Heart right ventricle (tissue), 16 donors: Measurements from ENCODE around the gene TRIM46. TPM values are rescaled to one million over a fixed set of nuclear protein-coding genes. Genes with fewer than 3 reads are reported as not detected.

Experiments
- ATAC-seq, 8 donors: fragments of 200-7000 bp; cut with Tn5 transposase; one replicate each; pipeline ENCODE4 v1.9.1; 2020; ENCODE audit warnings: mild to moderate bottlenecking in 8 of 8, moderate library complexity in 8 of 8, moderate number of reproducible peaks in 1 of 8
- DNase-seq, 2 donors: peaks; one replicate each; pipeline ENCODE4 v3.0.0-alpha.2; 2020
- H3K27ac ChIP-seq, 10 donors: fragments of 200-600 bp; sonication (generic) in 2 of 10; one replicate each; pipeline versions ENCODE4 v1.5.0 to v1.8.0; 2020 to 2022; ENCODE audit warnings: mild to moderate bottlenecking in 3 of 10
- H3K27me3 ChIP-seq, 7 donors: fragments of 200-600 bp; one replicate each; pipeline ENCODE4 v1.8.0; 2021 to 2022; ENCODE audit warnings: mild to moderate bottlenecking in 2 of 7
- H3K36me3 ChIP-seq, 9 donors: fragments of 200-600 bp; sonication (generic) in 1 of 9; one replicate each; pipeline versions ENCODE4 v1.5.0 to v1.8.0; 2020 to 2022; ENCODE audit warnings: mild to moderate bottlenecking in 2 of 9
- H3K4me1 ChIP-seq, 9 donors: fragments of 200-600 bp; sonication (generic) in 1 of 9; one replicate each; pipeline versions ENCODE4 v1.5.0 to v1.8.0; 2020 to 2022; ENCODE audit warnings: mild to moderate bottlenecking in 4 of 9
- H3K4me3 ChIP-seq, 10 donors: fragments of 200-600 bp; sonication (generic) in 2 of 10; one replicate each; pipeline versions ENCODE4 v1.5.0 to v1.8.0; 2020 to 2022; ENCODE audit warnings: mild to moderate bottlenecking in 7 of 10, moderate library complexity in 2 of 10
- H3K9me3 ChIP-seq, 11 donors: fragments of 200-600 bp in 10 of 11; sonication (generic) in 2 of 11; one replicate each; pipeline versions ENCODE4 v1.5.0 to v1.8.0; 2013 to 2022; ENCODE audit warnings: mild to moderate bottlenecking in 2 of 11, control low read depth in 1 of 11, moderate library complexity in 1 of 11
- CTCF ChIP-seq, 9 donors: fragments of 200-600 bp; sonication (generic) in 2 of 9; IDR thresholded peaks; one replicate each; pipeline versions ENCODE4 v1.5.0 to v1.8.0; 2021 to 2022; ENCODE audit warnings: antibody characterized with exemption in 9 of 9, mild to moderate bottlenecking in 5 of 9, moderate library complexity in 1 of 9
- WGBS, 2 donors: extraction: QIAGEN DNeasy Blood & Tissue Kit; methylation state at CpG; one replicate each; pipeline ENCODE4 v1.1.7; 2013; ENCODE audit warnings: inconsistent platforms in 1 of 2; 5-methylcytosine and 5-hydroxymethylcytosine counted together
- intact Hi-C, 10 donors: fragments of 100-400 bp; cut with DNase I; formaldehyde crosslinking; loops; one replicate each; pipeline versions ENCODE4 v1.11.1 to v1.14.2; 2022
- polyA plus RNA-seq, 2 donors: library from polyadenylated mRNA; stranded (reverse); fragments of 200-250 nt; gene quantifications; one replicate each; pipeline ENCODE4 v1.2.3, GENCODE V29; 2013
- total RNA-seq, 10 donors: library from RNA; stranded (reverse); fragmentation: NEBNext Ultra II Directional in 3 of 10; extraction: Animal tissue kit (Norgen Biotek cat#: 25700) in 3 of 10; gene quantifications; one replicate each; pipeline versions ENCODE4 v1.2.1 to v1.2.4, GENCODE V29; 2021 to 2023
- donor health status: Arrhythmogenic right ventricular cardiomyopathy.
- donor health status: ischemic (EF 13 %, LVEDD 7.1; RV severe dilation, severe dysfunction).
- donor health status: healthy with polysubstance abuse.
- donor health status: DM: no; HTN: yes; CAD: no.
- donor health status: DM: no; HTN: no; CAD: no.
- donor health status: ischemic (EF 25% LVEDD 6.9; RV normal size, moderate dysfunction).
- donor health status: ischemic (EF 25% LVEDD 5.7; RV mildly dilated, moderate dysfunction).
- donor health status: healthy.
- donor health status: DM: yes; HTN: yes; CAD: no.
- donor health status: Ischemic cardiomyopathy.
- donor health status: ischemic (EF 35%, LVEDD 5.7; RV mildly dilated, moderate dysfunction).
- donor health status: nonischemic (EF 11% LVEDD 7.7; RV severe dilation, severe dysfunction).
- donor health status: DM: yes; HTN: yes; CAD: no.
- donor health status: PGD.
- donor health status: ischemic (EF 29% LVEDD 5.4; RV normal size, mild dysfunction).
- donor health status: nonischemic (EF 23%, LVEDD 6.1; RV moderate dilation, normal function).

The TRIM46 gene
- total and polyA plus RNA-seq, 12 donors: 0.04 to 0.35 (median 0.09) TPM; not detected in 8

GRCh38 chr1:155131285-155131684, 42.4 kb upstream of the TRIM46 start:
- Histone ChIP-seq H3K27ac (peak overlapping the region; percentile 81 to 99 (median 94)), H3K4me3 (peak overlapping the region in 9 of 10 donors; percentile 59 to 93 (median 85)), H3K36me3 (peaks cover 0 to 44% (median 29%) of the 10 kb centered on the region in 9 donors), H3K4me1 (peaks cover 12 to 84% (median 77%) of the 10 kb centered on the region in 9 donors), H3K27me3 (peaks cover 0 to 39% (median 0%) of the 10 kb centered on the region in 7 donors), H3K9me3 (no peaks in the 10 kb centered on the region)
- intact Hi-C loops: loop anchor here in 1 of 10 donors (5.0 kb wide), 1 partner anchor 39 kb away; no protein-coding TSS in a partner anchor
- 51 to 53% methylated on average over 8 of the region's 8 CpGs for WGBS, 2 donors
- no peak for TF ChIP-seq CTCF (IDR thresholded peaks at IDR 0.05)
- ATAC-seq (peak in 1 of 8 donors; percentile 6), DNase-seq (peak in 1 of 2 donors; percentile 54)

- peaks cover 12 to 84% (median 75%) of the 10 kb centered on the region in 9 donors for H3K4me1 ChIP-seq
- peak overlapping the region in 6 of 10 donors; percentile 68 to 93 (median 86) for H3K4me3 ChIP-seq
- H3K27ac ChIP-seq: peak overlapping the region; percentile 81 to 99 (median 94)
- H3K36me3 ChIP-seq: peaks cover 0 to 44% (median 29%) of the 10 kb centered on the region in 9 donors
- ATAC-seq: no peak
- 48 to 51% methylated on average over 2 of the region's 2 CpGs for WGBS, 2 donors
- H3K27me3 ChIP-seq: peaks cover 0 to 33% (median 0%) of the 10 kb centered on the region in 7 donors
- H3K9me3 ChIP-seq: no peaks in the 10 kb centered on the region
- no peak for DNase-seq
- intact Hi-C loops: loop anchor here in 1 of 10 donors (5.0 kb wide), 1 partner anchor 40 kb away; no protein-coding TSS in a partner anchor
- TF ChIP-seq CTCF (IDR thresholded peaks at IDR 0.05): no peak
Observed at GRCh38 chr1:155131856-155132255, 41.8 kb upstream of the TRIM46 start.

GRCh38 chr1:155133799-155134281, 39.8 kb upstream of the TRIM46 start:
- intact Hi-C loops: loop anchor here in 2 of 10 donors (2.0 to 5.0 kb wide), 2 partner anchors 33 to 42 kb away; no protein-coding TSS in a partner anchor
- Histone ChIP-seq H3K27ac (peak overlapping the region in 8 of 10 donors; percentile 16 to 100 (median 99)), H3K36me3 (peaks cover 0 to 61% (median 29%) of the 10 kb centered on the region in 9 donors), H3K4me3 (peak overlapping the region in 1 of 10 donors; percentile 68), H3K9me3 (no peaks in the 10 kb centered on the region), H3K4me1 (peaks cover 14 to 87% (median 74%) of the 10 kb centered on the region in 9 donors), H3K27me3 (peaks cover 0 to 14% (median 0%) of the 10 kb centered on the region in 7 donors)
- DNase-seq: no peak
- 69 to 78% methylated on average over 7 of the region's 7 CpGs for WGBS, 2 donors
- ATAC-seq: no peak
- TF ChIP-seq CTCF (IDR thresholded peaks at IDR 0.05): no peak

- H3K4me3 ChIP-seq: peak overlapping the region in 7 of 10 donors; percentile 65 to 76 (median 68)
- WGBS, 2 donors: 58 to 71% methylated on average over 1 of the region's 1 CpG
- H3K27ac ChIP-seq: peak overlapping the region in 9 of 10 donors; percentile 90 to 100 (median 99)
- peaks cover 0 to 64% (median 29%) of the 10 kb centered on the region in 9 donors for H3K36me3 ChIP-seq
- intact Hi-C loops: loop anchor here in 2 of 10 donors (2.0 to 5.0 kb wide), 2 partner anchors 32 to 42 kb away; no protein-coding TSS in a partner anchor
- DNase-seq (no peak), ATAC-seq (no peak)
- H3K4me1 ChIP-seq: peaks cover 14 to 91% (median 76%) of the 10 kb centered on the region in 9 donors
- peaks cover 0 to 9% (median 0%) of the 10 kb centered on the region in 7 donors for H3K27me3 ChIP-seq
- no peak for TF ChIP-seq CTCF (IDR thresholded peaks at IDR 0.05)
- no peaks in the 10 kb centered on the region for H3K9me3 ChIP-seq
Observed at GRCh38 chr1:155134322-155134721, 39.3 kb upstream of the TRIM46 start.
